GM23338 (cell line): ENCODE results near the gene NPAS3. TPM values are rescaled to one million over a fixed set of nuclear protein-coding genes. Genes with fewer than 3 reads are reported as not detected.

Experiments
- ATAC-seq: fragments of 200-7000 bp; cut with Tn5 transposase; 3 replicates; pipeline ENCODE4 v1.9.1; 2020
- DNase-seq: peaks from one replicate; pipeline ENCODE4 v3.0.0-alpha.2; 2015; ENCODE audit warnings: low spot score
- H2AFZ ChIP-seq: fragments of 200-600 bp; sonication (generic); 2 replicates; pipeline ENCODE4 v1.8.0; 2016; ENCODE audit warnings: antibody characterized with exemption, mild to moderate bottlenecking, moderate library complexity
- H3F3A ChIP-seq: fragments of 200-600 bp; sonication (generic); replicated peaks from 2 replicates; pipeline ENCODE4 v1.8.0; 2017; ENCODE audit warnings: antibody characterized with exemption, mixed run types, low read depth
- H3K27ac ChIP-seq: fragments of 200-600 bp; sonication (generic); 2 replicates; pipeline ENCODE4 v1.6.1; 2016; ENCODE audit warnings: low read depth
- H3K27me3 ChIP-seq: fragments of 200-600 bp; sonication (generic); 2 replicates; pipeline ENCODE4 v1.8.0; 2016; ENCODE audit warnings: mild to moderate bottlenecking, mixed run types, moderate library complexity; ENCODE audit not compliant: insufficient read depth
- H3K36me3 ChIP-seq: fragments of 200-600 bp; sonication (generic); 2 replicates; pipeline ENCODE4 v1.8.0; 2016; ENCODE audit warnings: mild to moderate bottlenecking; ENCODE audit not compliant: insufficient read depth
- H3K4me1 ChIP-seq: fragments of 200-600 bp; sonication (generic); 2 replicates; pipeline ENCODE4 v1.8.0; 2016; ENCODE audit warnings: mild to moderate bottlenecking, moderate library complexity; ENCODE audit not compliant: insufficient read depth
- H3K4me2 ChIP-seq: fragments of 200-600 bp; sonication (generic); 2 replicates; pipeline ENCODE4 v1.7.1; 2017; ENCODE audit warnings: mixed run types
- H3K4me3 ChIP-seq: fragments of 200-600 bp; sonication (generic); 2 replicates; pipeline ENCODE4 v1.6.1; 2016; ENCODE audit warnings: mixed run types
- H3K79me2 ChIP-seq: fragments of 200-600 bp; sonication (generic); replicated peaks from 2 replicates; pipeline ENCODE4 v1.8.0; 2017; ENCODE audit warnings: mild to moderate bottlenecking; ENCODE audit not compliant: insufficient read depth
- H3K9me2 ChIP-seq: fragments of 200-600 bp; sonication (generic); 2 replicates; pipeline ENCODE4 v1.8.0; 2017; ENCODE audit not compliant: insufficient read depth
- H4K20me1 ChIP-seq: fragments of 200-600 bp; sonication (generic); replicated peaks from 2 replicates; pipeline ENCODE4 v1.8.0; 2017; ENCODE audit warnings: mild to moderate bottlenecking; ENCODE audit not compliant: insufficient read depth
- H3K27ac Mint-ChIP-seq: 2 replicates; pipeline ENCODE4 v1.8.0; 2020; ENCODE audit warnings: inconsistent platforms, mild to moderate bottlenecking, moderate library complexity, mixed read lengths
- H3K27me3 Mint-ChIP-seq: 3 replicates; pipeline ENCODE4 v1.8.0; 2022; ENCODE audit warnings: low read depth, mild to moderate bottlenecking, moderate library complexity, mixed read lengths, inconsistent platforms; ENCODE audit not compliant: insufficient read depth, poor library complexity
- H3K36me3 Mint-ChIP-seq: 3 replicates; pipeline ENCODE4 v1.8.0; 2021; ENCODE audit warnings: low read depth, mild to moderate bottlenecking, inconsistent platforms, moderate library complexity, mixed read lengths
- H3K4me1 Mint-ChIP-seq: 3 replicates; pipeline ENCODE4 v1.8.0; 2020; ENCODE audit warnings: mild to moderate bottlenecking, inconsistent platforms, mixed read lengths
- H3K4me3 Mint-ChIP-seq: 3 replicates; pipeline ENCODE4 v1.8.0; 2021; ENCODE audit warnings: moderate library complexity, mild to moderate bottlenecking, inconsistent platforms, mixed read lengths
- H3K9me3 Mint-ChIP-seq: 3 replicates; pipeline ENCODE4 v1.8.0; 2020; ENCODE audit warnings: moderate library complexity, mild to moderate bottlenecking, inconsistent platforms, mixed read lengths
- CTCF ChIP-seq, 2 experiments: fragments of 200-600 bp in 1 of 2; sonication (generic) in 1 of 2; conservative IDR thresholded peaks; 2 replicates each; pipeline versions ENCODE4 v1.5.1 to v1.6.1; 2016 to 2017; ENCODE audit warnings: antibody characterized with exemption in 2 of 2, low read depth in 2 of 2, mild to moderate bottlenecking in 2 of 2, moderate library complexity in 1 of 2
- EZH2phosphoT487 ChIP-seq: fragments of 200-600 bp; sonication (generic); IDR thresholded peaks from one replicate; pipeline ENCODE4 v1.8.1; 2018; ENCODE audit warnings: antibody characterized with exemption; ENCODE audit not compliant: unreplicated experiment
- JUNB ChIP-seq: IDR thresholded peaks from one replicate; pipeline ENCODE4 v1.6.1; 2016; ENCODE audit warnings: antibody characterized with exemption; ENCODE audit not compliant: unreplicated experiment
- ZNF114 ChIP-seq: fragments of 250-450 bp; sonication (Bioruptor Pico); IDR thresholded peaks from 2 replicates; pipeline ENCODE4 v1.5.0; 2020; ENCODE audit warnings: mild to moderate bottlenecking, moderate library complexity
- polyA plus RNA-seq: library from polyadenylated mRNA; unstranded; fragments of >200 nt; fragmentation: Nextera tagmentation; extraction: Ambion mirVana; gene quantifications from 2 replicates; pipeline ENCODE4 v1.2.1, GENCODE V29; 2016
- total RNA-seq: library from RNA; depleted of rRNA; stranded (reverse); fragments of >200 nt; shearing (Covaris generic); gene quantifications from 2 replicates; pipeline ENCODE4 v1.2.3, GENCODE V29; 2014
- TF ChIP-seq, protein P1 (sequence below): fragments of 250-450 bp; sonication (Bioruptor Pico); IDR thresholded peaks from 2 replicates; pipeline ENCODE4 v1.5.0; 2020; ENCODE audit warnings: mild to moderate bottlenecking, moderate library complexity

NPAS3 gene
- total and polyA plus RNA-seq, 2 experiments from 2014 or later = 0.17 to 0.19 TPM

DNA sequence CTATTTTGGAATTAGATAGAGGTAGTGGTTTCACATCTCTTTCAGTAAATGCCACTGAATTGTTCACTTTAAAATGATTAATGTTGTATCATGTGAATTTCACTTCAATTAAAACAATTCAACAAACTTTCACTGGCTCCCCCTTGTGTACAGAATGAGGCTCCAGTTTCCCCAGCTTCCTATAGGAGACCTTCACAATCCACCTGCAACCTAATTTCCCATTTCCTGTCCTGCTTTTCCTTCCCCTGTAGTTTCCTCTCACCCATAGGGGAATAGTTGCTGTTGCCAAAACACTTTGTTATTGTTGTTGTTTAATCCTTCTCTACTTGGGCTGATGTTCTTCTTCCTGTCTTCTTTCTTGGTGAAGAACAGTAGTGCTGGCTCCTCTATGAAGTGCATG, 59.8 kb downstream of the NPAS3 start:
- no peaks in the 10 kb centered on the region for H3K9me2 ChIP-seq
- ATAC-seq (peak; percentile 48; the same call in 2 of the 3 replicates), DNase-seq (peak; percentile 69)
- no peaks in the 10 kb centered on the region for H3K4me1 ChIP-seq
- Mint-ChIP-seq H3K27ac (no peak overlapping the region; the same call in 1 of the 2 replicates), H3K27me3 (no peaks in the 10 kb centered on the region), H3K36me3 (peaks cover 21% of the 10 kb centered on the region), H3K4me1 (peaks cover 5% of the 10 kb centered on the region), H3K9me3 (peaks cover 28% of the 10 kb centered on the region), H3K4me3 (no peak overlapping the region)
- no peak overlapping the region for H3K4me3 ChIP-seq
- H3F3A ChIP-seq = no peaks in the 10 kb centered on the region
- no peaks in the 10 kb centered on the region for H4K20me1 ChIP-seq
- no peak overlapping the region for H3K4me2 ChIP-seq
- TF ChIP-seq CTCF (conservative IDR thresholded peaks at IDR 0.05; ENCODE audit: low read depth in 2 of 2) = peak; percentile 48 to 56
- no peak for TF ChIP-seq ZNF114 (CRISPR knock-in tag)
- TF ChIP-seq, protein P1, sequence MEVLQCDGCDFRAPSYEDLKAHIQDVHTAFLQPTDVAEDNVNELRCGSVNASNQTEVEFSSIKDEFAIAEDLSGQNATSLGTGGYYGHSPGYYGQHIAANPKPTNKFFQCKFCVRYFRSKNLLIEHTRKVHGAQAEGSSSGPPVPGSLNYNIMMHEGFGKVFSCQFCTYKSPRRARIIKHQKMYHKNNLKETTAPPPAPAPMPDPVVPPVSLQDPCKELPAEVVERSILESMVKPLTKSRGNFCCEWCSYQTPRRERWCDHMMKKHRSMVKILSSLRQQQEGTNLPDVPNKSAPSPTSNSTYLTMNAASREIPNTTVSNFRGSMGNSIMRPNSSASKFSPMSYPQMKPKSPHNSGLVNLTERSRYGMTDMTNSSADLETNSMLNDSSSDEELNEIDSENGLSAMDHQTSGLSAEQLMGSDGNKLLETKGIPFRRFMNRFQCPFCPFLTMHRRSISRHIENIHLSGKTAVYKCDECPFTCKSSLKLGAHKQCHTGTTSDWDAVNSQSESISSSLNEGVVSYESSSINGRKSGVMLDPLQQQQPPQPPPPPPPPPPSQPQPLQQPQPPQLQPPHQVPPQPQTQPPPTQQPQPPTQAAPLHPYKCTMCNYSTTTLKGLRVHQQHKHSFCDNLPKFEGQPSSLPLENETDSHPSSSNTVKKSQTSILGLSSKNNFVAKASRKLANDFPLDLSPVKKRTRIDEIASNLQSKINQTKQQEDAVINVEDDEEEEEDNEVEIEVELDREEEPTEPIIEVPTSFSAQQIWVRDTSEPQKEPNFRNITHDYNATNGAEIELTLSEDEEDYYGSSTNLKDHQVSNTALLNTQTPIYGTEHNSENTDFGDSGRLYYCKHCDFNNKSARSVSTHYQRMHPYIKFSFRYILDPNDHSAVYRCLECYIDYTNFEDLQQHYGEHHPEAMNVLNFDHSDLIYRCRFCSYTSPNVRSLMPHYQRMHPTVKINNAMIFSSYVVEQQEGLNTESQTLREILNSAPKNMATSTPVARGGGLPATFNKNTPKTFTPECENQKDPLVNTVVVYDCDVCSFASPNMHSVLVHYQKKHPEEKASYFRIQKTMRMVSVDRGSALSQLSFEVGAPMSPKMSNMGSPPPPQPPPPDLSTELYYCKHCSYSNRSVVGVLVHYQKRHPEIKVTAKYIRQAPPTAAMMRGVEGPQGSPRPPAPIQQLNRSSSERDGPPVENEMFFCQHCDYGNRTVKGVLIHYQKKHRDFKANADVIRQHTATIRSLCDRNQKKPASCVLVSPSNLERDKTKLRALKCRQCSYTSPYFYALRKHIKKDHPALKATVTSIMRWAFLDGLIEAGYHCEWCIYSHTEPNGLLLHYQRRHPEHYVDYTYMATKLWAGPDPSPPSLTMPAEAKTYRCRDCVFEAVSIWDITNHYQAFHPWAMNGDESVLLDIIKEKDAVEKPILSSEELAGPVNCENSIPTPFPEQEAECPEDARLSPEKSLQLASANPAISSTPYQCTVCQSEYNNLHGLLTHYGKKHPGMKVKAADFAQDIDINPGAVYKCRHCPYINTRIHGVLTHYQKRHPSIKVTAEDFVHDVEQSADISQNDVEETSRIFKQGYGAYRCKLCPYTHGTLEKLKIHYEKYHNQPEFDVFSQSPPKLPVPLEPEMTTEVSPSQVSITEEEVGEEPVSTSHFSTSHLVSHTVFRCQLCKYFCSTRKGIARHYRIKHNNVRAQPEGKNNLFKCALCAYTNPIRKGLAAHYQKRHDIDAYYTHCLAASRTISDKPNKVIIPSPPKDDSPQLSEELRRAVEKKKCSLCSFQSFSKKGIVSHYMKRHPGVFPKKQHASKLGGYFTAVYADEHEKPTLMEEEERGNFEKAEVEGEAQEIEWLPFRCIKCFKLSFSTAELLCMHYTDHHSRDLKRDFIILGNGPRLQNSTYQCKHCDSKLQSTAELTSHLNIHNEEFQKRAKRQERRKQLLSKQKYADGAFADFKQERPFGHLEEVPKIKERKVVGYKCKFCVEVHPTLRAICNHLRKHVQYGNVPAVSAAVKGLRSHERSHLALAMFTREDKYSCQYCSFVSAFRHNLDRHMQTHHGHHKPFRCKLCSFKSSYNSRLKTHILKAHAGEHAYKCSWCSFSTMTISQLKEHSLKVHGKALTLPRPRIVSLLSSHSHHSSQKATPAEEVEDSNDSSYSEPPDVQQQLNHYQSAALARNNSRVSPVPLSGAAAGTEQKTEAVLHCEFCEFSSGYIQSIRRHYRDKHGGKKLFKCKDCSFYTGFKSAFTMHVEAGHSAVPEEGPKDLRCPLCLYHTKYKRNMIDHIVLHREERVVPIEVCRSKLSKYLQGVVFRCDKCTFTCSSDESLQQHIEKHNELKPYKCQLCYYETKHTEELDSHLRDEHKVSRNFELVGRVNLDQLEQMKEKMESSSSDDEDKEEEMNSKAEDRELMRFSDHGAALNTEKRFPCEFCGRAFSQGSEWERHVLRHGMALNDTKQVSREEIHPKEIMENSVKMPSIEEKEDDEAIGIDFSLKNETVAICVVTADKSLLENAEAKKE = no peak
- no peak for TF ChIP-seq JUNB
- H3K79me2 ChIP-seq = no peaks in the 10 kb centered on the region
- no peak overlapping the region for H2AFZ ChIP-seq
- no peaks in the 10 kb centered on the region for H3K27me3 ChIP-seq
- H3K36me3 ChIP-seq = no peaks in the 10 kb centered on the region
- H3K27ac ChIP-seq = no peak overlapping the region

DNA sequence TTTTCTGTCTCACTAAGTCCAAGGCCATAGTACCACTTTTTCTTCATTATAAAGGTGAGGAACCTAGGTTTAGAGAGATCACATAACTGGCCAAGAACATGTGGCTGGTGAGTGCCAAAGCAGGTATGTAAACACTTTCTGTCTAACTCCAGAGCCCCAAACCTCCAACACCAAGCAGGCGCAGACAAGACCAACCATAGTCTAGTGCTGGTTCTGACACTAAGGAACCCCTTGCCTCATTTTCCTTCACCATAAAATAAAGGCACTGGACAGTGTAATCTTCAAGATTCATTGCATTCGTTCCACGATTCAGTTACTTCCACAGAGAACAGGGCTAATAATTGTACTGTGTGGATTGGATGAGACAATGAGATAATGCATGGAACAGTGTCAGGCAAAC, 71.0 kb downstream of the NPAS3 start:
- Histone ChIP-seq H3K4me3 (no peak overlapping the region), H3K9me2 (peaks cover 6% of the 10 kb centered on the region; the same call in 1 of the 2 replicates), H3K4me2 (no peak overlapping the region), H3K4me1 (no peaks in the 10 kb centered on the region), H3K36me3 (no peaks in the 10 kb centered on the region), H3F3A (no peaks in the 10 kb centered on the region), H4K20me1 (no peaks in the 10 kb centered on the region), H3K79me2 (no peaks in the 10 kb centered on the region), H2AFZ (no peak overlapping the region), H3K27me3 (no peaks in the 10 kb centered on the region), H3K27ac (no peak overlapping the region)
- no peaks in the 10 kb centered on the region for H3K27me3 Mint-ChIP-seq
- no peak overlapping the region for H3K4me3 Mint-ChIP-seq
- ATAC-seq = no peak
- no peak overlapping the region for H3K27ac Mint-ChIP-seq
- H3K36me3 Mint-ChIP-seq = no peaks in the 10 kb centered on the region
- peaks cover 5% of the 10 kb centered on the region; the same call in 2 of the 3 replicates for H3K4me1 Mint-ChIP-seq
- DNase-seq = no peak
- no peaks in the 10 kb centered on the region for H3K9me3 Mint-ChIP-seq
- no peak for TF ChIP-seq EZH2phosphoT487
